ENCODE data around the gene TMPRSS4.
A peak's percentile ranks its signal among the peaks of the same experiment; 100 is the strongest.

The TMPRSS4 gene, protein sequence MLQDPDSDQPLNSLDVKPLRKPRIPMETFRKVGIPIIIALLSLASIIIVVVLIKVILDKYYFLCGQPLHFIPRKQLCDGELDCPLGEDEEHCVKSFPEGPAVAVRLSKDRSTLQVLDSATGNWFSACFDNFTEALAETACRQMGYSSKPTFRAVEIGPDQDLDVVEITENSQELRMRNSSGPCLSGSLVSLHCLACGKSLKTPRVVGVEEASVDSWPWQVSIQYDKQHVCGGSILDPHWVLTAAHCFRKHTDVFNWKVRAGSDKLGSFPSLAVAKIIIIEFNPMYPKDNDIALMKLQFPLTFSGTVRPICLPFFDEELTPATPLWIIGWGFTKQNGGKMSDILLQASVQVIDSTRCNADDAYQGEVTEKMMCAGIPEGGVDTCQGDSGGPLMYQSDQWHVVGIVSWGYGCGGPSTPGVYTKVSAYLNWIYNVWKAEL

DNA sequence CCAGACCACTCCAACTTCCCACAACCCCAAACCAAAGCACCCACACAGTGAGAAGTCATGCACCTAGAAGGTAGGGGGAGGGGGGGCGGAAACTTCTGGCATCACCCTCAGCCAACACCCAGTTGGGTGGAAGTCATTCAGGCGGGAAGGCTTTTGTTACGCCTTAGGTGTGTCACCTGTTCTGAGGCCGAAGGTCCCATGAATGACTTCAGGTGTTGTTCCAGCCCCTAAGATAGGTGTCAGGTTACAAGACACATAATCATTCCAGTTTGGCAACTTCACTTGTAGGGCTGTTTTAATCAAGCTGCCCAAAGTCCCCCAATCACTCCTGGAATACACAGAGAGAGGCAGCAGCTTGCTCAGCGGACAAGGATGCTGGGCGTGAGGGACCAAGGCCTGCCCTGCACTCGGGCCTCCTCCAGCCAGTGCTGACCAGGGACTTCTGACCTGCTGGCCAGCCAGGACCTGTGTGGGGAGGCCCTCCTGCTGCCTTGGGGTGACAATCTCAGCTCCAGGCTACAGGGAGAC, at the start of gene TMPRSS4:
Gene TMPRSS4, plus strand, starts transcription at position 325 of the 528 bp plus-strand sequence. CDS start 225 bp downstream, outside the sequence.
- no peak for DNase-seq (ENCODE audit: insufficient read length, low spot score)
- FAIRE-seq: no peak

DNA sequence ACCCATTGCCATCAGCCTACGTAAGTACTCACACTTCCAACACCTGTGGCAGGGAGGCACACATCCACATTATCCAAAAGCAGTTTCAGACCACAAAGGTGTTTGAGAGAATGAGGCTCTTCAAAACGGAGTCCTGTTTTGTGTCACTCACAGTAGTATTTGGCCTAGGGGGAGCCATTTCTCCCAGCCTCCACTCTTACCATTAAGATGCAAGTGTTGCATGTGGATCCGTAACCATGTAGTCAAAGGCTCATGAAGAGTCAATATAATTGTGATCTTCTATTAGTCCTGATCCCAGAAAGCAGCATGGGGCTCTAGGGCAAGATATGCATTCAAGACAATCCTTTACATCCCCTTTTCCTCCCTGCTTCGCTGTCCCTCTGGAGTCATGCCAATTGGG, 49.2 kb upstream of the TMPRSS4 start:
- FAIRE-seq (no peak), DNase-seq (ENCODE audit: insufficient read length, low spot score) (no peak)

DNA sequence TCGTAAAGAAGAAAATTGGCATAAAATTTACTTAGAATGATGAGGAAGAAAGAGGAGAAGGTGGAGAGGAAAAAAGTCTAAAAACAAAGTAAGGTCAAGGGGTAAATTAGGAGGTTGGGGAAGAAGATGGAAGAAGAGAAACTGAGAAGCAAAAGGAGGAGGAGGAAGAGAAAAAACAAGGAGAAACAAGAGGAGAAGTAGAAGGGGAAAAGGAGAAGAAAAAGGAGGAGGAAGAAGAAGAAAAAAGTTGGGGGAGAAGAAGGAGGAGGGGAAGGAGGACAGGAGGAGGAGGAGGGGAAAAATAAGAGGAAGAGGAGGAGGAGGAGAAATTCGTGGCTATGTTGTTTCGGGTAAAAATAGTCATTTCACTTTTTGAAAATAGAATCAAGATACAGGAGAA, 48.3 kb upstream of the TMPRSS4 start:
- DNase-seq (ENCODE audit: insufficient read length, low spot score) (no peak), FAIRE-seq (no peak)

DNA sequence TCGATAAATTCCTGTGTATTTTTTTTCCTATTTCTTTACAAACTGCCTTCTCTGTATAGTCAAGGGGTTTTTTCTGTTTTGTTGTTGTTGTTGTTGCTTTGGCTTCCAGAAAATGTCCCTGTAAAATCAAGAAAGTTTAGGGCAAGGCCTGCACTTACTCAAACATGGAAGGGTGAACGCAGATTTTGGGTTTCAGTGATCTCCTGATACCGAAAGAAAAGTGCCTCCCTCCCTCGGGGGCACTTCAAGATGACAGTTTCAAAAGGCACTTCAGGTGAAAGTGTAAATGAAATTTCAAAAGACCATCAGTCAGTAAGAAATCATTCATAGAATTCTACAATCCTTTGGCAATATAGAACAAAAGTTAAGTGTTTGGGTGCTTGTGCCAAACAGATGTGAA, 43.4 kb upstream of the TMPRSS4 start:
- FAIRE-seq: peak; percentile 90
- peak; percentile 30 for DNase-seq (ENCODE audit: insufficient read length, low spot score)

DNA sequence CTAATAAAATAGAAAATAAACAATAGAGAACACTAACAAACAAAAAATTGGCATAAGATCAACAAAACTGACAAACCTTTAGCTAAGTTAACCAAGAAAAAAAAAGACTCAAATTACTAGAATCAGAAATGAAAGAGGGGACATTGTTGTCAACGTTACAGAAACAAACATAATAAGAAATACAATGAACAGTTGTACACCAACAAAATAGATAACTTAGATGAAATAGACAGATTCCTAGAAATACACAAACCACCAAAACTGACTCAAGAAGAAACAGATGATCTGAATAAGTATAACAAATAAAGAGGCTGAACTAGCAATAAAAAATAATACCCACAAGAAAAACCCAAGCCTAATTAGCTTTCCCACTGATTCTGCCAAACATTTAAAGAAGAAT, 34.7 kb upstream of the TMPRSS4 start:
- no peak for FAIRE-seq
- no peak for DNase-seq (ENCODE audit: insufficient read length, low spot score)

DNA sequence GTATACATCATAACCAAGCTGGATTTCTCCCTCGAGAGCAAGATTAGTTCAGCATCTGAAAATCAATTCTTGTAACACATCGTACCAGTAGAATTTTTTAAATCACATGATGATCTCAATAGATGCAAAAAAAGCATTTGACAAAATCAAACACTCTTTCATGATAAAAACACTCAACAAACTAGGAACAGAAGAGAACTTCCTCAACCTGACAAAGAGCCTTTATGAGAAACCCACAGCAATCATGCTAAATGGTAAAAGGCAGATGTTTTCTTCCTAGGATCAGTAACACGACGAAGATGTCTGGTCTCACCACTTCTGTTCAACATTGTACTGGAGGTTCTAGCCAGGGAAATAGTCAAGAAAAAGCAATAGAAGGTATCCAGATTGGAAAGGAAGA, 34.1 kb upstream of the TMPRSS4 start:
- FAIRE-seq (no peak), DNase-seq (ENCODE audit: insufficient read length, low spot score) (no peak)

DNA sequence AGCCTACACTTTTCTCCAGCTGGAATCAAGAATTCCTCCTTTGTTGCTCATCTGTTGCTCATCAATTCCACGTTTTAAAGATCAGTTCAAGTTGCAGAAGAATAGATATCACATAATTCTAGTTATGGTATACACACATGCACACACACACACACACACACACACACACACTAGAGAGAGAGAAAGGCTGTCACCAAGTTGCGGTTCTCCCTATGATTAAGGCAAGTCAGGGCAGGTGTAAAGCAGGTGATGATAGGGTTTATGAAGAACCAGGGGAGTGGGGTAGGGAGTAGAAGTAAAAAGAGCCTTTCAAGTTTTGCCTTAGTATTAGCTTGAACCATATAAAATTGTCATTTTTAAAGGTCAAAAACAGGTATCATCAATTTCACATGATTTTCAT, 31.7 kb upstream of the TMPRSS4 start:
- no peak for FAIRE-seq
- DNase-seq (ENCODE audit: insufficient read length, low spot score): no peak

DNA sequence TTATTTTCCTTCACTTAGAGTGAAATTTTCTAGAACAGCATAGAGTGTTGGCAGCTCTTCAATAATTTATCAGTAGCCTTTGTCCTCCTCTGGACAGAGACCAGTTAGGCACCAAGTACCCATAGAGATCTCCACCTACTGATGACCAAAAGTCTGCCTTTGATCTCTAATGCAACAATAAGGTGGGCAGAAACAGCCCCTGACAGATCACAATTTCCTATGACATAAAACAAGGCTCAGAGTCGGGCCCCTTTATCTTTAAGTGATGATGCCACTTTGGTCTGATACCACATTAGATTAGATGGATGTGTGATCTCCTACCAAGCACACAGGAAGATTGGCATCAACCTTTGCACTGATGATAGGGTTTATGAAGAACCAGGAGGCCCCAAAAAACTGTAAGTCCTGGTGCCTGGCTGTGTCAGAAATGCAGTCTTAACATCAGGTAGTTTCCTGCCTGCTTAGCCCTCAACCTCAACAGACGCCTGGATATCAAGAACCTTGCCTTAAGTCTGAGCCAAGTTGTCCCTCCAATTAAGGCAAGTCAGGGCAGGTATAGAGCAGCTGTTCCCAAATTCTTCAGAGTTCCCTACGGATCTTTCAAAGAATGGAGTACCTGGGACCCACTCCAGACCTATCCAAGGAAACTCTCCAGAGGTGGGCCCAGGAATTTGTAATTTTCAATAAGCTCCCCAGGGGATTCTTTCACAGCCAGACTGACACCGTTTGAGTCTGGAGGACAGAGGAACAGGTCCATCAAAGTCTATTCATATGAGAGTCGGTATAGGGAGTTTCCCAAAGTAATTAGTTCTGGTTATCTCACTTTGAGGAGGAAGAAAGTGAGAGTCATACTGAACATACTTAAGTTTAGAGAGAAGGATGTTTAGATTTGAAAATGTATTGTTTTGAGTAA, 30.6 kb upstream of the TMPRSS4 start:
- FAIRE-seq (peak; percentile 51), DNase-seq (ENCODE audit: insufficient read length, low spot score) (no peak)

DNA sequence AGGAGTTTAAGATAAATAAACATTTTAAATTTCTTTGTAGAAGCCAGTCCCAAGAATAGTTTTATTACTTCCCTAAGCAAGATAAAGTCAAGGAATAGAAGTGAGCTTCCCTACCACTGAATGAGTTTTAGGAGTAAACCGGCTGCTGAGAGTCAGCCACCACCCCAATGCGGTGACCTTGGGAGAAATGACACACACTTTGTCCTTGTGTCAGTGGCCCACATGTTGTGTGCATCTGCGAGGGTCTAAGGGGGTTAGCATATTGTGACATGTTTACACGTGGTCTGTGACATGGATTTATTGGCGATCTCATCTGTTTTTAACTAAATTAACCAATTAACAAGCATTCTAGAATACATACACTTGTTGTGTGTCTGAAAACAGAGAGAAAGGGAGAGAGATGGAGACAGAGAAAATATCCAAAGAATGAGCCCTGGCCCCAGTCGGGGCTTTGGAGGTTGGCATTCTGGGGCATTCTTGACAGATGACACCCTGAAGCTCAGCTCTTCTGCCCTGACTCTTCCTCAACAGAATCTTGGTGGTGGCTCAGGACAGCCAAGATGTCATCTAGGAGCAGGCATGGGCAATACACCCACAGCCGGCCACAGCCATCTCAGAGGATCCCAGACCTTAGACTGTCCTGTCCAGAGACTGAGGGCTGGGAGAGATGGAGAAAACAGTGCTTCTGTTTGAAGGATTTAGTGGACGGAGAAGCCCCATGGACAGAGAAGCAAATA, 29.7 kb upstream of the TMPRSS4 start:
- FAIRE-seq (no peak), DNase-seq (ENCODE audit: insufficient read length, low spot score) (no peak)

DNA sequence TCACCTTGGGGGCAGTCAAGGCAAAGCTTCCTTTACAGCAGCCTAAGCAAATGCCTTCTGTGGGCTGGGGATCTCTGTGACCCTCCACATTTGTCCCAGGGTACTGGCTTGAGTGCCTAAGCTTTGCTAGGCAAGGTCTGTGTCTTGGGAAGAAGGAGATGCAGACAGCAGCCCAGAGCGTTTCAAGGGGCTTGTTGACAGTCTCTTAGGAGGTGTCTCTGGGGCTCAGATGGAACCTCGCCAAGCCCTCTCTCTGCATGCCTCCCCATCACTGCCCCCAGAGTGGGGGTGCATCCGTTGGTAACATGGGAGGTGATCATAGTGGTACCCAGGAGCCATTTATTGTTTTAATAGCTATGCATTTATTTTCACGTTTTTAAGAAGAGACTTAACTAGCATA, 29.1 kb upstream of the TMPRSS4 start:
- no peak for DNase-seq (ENCODE audit: insufficient read length, low spot score)
- FAIRE-seq: no peak

DNA sequence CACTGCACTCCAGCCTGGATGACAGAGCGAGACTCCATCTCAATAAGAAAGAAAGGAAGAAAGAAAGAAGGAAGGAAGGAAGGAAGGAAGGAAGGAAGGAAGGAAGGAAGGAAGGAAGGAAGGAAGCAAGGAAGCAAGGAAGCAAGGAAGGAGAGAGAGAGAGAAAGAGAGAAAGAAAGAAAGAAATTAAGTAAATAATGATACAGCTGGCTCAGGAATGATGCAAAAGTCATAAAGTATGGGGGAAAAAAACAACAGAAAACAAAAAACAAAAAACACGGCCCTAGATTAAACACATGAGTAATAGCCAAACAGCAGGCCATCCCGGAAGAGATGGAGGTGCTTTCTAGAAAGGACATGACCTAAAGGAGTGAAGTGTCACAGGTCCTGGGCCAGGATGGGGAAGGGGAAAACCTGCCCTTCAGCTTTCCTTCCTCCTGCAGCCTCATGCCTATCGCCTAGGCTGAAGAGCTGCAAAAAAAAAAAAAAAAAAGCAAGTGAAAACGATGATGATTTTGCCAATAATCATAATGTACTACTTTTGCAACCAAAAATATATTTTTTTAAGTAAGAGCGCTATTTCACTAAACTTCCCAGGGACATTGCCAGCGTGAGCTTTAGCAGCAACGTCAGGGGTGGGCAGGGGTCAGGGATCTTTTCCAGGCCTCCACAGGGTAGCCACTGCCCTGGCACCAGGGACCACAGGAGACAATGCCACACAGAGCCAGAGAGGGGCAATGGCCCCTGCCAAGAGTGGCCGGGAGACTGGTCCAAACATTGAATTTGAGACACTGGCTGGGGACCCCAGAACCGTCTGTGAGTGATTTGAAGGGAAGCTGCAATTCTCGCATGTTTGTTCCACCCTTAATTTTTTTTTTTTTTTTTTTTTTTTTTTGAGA, 28.2 kb upstream of the TMPRSS4 start:
- FAIRE-seq (no peak), DNase-seq (ENCODE audit: insufficient read length, low spot score) (no peak)

DNA sequence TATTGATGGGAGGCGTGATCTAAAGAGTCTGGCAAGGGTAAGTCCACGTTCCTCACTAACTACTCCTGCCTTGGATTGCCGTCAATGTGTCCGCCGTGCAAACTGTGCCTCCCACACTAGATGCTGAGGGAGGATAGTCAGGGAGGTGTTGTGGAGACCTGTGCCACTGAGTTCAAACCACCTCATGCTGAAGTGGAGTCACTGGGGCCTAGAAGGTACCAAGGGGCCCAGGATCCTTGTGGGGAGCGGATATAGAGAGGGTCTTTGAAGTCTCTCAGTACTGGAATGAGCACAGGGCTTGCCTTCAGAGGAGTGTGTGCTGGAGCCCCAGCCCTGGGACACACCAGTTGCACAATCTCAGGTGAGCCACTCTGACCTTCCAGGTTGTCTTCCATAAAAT, 27.1 kb upstream of the TMPRSS4 start:
- DNase-seq (ENCODE audit: insufficient read length, low spot score) (no peak), FAIRE-seq (no peak)

DNA sequence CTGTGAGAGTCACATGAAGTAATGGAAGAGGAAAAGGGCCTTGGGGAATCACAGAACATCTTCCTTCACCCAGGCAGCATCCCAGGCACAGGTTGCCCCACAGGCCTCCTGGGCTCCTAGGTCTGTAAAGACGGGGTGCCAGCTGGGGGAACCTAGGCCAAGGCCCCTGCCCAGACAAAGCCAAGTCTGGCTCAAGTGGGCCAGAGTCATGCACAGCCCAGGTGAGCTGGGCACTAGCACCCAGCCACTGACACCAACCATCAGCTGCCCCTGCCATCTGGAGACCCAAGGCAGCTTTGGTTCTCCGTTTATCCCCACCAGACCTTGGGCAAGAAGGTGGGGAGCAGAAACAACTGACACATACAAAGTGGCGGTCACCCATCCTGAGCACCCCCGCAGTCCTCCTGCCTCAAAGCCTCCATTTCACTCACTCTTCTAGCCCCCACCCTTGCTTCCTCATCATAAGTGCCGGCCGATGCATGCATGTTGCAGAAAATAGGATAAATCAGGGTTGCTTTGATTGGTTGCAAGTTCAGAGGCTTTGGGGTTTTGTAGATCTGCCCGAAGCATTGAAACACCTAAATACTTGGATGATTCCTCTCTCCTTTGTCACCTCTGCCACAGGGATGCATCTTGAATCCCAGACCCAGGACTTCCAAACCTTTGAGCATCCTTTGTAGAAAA, 26.5 kb upstream of the TMPRSS4 start:
- FAIRE-seq (no peak), DNase-seq (ENCODE audit: insufficient read length, low spot score) (no peak)

DNA sequence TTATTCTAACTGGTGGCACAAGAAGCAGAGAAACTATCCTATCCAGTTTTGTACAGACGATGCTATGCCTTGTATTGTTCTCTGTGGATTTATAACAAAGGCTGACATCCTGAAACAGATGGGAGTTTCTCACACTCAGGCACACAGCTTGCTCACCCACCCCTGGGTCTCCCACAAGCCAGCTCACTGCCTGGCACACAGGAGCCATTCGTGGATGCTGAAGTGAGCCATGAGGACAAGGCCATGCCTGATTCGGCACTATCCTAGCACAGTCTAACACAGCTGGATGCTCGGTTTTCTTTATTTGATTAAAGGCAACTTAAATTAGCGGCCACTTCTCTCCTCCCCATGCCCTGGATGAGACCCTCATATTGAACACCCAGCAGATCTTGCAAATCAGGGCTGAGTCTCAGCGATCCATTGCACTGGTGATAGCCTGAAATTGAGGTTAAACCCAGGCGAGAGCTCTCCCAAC, 25.7 kb upstream of the TMPRSS4 start:
- DNase-seq (ENCODE audit: insufficient read length, low spot score) (no peak), FAIRE-seq (no peak)

DNA sequence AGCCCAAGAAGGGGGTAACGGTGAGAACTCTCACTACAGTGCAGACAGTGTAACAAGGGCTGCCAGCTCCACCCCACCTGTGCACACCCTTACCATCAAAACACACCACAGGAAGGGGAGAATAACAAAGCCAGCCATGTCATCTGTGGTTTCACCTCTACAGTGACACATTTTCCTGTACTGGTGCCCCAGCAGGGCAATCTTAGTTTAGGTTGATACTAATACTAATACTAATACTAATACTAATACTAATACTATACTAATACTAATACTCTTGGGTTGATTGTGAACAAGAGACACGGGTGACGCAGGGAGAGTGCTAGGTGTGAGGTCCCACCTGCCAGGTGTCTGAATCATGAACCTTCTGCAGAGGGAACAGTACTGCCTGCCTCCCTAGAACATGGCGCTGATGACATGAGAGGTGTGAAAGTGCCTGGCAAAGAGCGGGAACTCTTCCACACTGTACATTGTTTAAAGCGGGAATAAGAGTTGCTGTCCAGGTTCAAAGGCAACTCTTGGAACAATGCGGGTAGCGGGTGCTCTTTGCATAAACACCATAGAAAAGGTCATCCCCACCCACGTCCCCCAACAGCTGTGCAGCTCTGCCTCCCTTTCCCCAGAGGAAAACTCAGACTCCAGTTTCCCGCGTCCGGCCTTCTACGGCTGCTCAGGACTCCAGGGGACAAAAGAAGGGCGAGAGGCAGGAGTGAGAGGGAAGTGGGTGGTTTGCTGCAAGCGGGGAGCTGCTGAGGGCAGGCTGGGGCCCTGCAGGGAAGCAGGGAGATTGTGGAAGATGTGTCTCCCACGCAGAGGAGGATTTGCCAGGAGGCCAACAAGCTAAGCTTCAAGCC, 25.0 kb upstream of the TMPRSS4 start:
- no peak for FAIRE-seq
- no peak for DNase-seq (ENCODE audit: insufficient read length, low spot score)

DNA sequence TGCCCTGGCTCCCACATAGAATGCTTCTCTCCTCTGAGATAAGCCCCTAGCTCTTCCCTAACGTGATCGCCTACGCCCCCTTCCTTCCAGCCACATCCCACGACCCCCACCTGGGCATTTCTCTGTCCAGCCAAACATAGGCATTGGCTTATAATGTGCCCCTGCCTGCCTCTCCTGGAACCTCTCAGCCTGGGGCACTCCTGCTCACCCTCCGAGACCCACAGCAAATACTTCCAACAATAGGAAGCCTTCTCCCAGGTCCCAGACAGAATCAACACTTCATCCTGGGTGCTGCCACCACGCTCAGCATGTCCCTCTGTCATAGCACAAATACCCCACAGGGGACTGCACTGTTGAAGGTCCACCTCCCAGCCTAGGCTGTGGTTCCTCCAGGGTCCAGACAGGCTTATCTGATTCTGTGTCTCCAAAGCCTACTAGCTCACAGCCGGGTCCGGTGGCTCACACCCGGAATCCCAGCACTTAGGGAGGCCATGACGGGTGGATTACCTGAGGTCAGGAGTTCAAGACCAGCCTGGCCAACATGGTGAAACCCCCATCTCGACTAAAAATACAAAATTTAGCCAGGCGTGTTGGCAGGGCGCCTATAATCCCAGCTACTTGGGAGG, 24.2 kb upstream of the TMPRSS4 start:
- FAIRE-seq (no peak), DNase-seq (ENCODE audit: insufficient read length, low spot score) (no peak)

DNA sequence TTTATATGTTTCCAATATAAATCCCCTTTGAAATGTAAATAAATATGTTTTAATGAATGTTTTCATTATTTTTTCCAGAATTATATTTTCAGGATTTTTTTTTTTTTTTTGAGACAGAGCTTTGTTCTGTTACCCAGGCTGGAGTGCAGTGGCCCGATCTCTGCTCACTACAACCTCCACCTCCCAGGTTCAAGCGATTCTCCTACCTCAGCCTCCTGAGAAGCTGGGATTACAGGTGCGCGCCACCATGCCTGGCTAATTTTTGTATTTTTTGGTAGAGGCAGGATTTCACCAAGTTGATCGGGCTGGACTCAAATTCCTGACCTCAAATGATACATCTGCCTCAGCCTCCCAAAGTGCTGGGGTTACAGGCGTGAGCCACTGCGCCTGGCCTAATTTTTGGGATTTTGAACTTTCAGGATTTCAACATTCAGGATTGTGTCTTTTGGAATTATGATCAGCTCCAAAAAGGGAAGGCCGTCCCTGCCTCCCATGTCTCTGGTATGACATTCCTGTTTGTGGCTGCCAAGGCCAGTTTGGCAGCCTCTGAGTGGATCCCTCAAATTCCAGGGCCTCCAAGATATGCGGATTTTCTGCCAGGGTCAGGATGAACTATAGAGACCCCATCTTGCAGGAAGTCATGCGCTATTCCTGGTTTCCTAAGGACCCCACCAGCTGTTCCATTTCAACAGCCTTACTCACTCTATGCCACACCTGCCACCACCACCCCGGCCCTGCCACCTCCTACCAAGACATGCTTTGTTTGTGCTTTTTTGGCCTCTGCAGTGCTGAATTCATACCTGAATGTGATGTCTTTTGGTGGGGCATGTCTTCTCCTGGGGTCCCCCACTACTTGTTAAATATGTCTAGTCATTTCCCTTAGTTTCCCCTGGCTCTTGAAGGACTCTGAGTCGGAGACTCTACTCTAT, 21.9 kb upstream of the TMPRSS4 start:
- no peak for DNase-seq (ENCODE audit: insufficient read length, low spot score)
- no peak for FAIRE-seq

Data from GM19239 (cell line).